SJCRH30 (cell line): Measurements from ENCODE around the gene TOMM40L. TPM values are rescaled to one million over a fixed set of nuclear protein-coding genes. Genes with fewer than 3 reads are reported as not detected.

Source experiments
- DNase-seq, 2 experiments: peaks; one replicate each; pipeline ENCODE4 v3.0.0-alpha.2; 2015 to 2020
- H3K27ac ChIP-seq: fragments of 250-450 bp; sonication (Bioruptor Pico); 2 replicates; pipeline ENCODE4 v1.5.1; 2020; ENCODE audit warnings: mild to moderate bottlenecking, moderate library complexity
- H3K27me3 ChIP-seq: fragments of 250-450 bp; sonication (Bioruptor Pico); 2 replicates; pipeline ENCODE4 v1.5.1; 2020; ENCODE audit warnings: mild to moderate bottlenecking, moderate library complexity
- H3K36me3 ChIP-seq: fragments of 250-450 bp; sonication (Bioruptor Pico); 2 replicates; pipeline ENCODE4 v1.5.1; 2020; ENCODE audit warnings: mild to moderate bottlenecking, moderate library complexity
- H3K4me1 ChIP-seq: fragments of 250-450 bp; sonication (Bioruptor Pico); 2 replicates; pipeline ENCODE4 v1.5.1; 2020; ENCODE audit warnings: mild to moderate bottlenecking, moderate library complexity
- H3K4me3 ChIP-seq: fragments of 250-450 bp; sonication (Bioruptor Pico); 2 replicates; pipeline ENCODE4 v1.5.1; 2020; ENCODE audit warnings: mild to moderate bottlenecking, moderate library complexity
- H3K9me3 ChIP-seq: fragments of 250-450 bp; sonication (Bioruptor Pico); replicated peaks from 2 replicates; pipeline ENCODE4 v1.5.1; 2020; ENCODE audit warnings: mild to moderate bottlenecking, moderate library complexity
- total RNA-seq: library from RNA; depleted of rRNA; stranded (reverse); fragments of >200 nt; shearing (Covaris generic); gene quantifications from 2 replicates; pipeline ENCODE4 v1.2.3, GENCODE V29; 2014

The TOMM40L gene
- total RNA-seq, 1 experiment from 2014 or later, result 8.9 TPM

GRCh38 chr1:161192476-161193465 is 33.1 kb upstream of the TOMM40L start:
- Histone ChIP-seq H3K36me3 (peaks cover 41% of the 10 kb centered on the region), H3K4me3 (no peak overlapping the region), H3K27me3 (no peaks in the 10 kb centered on the region), H3K4me1 (peaks cover 5% of the 10 kb centered on the region; the same call in 1 of the 2 replicates), H3K27ac (no peak overlapping the region), H3K9me3 (no peaks in the 10 kb centered on the region)
- DNase-seq, result peak; percentile 52 to 80

- DNase-seq, result no peak
- no peak overlapping the region for H3K27ac ChIP-seq
- peaks cover 41% of the 10 kb centered on the region for H3K36me3 ChIP-seq
- H3K9me3 ChIP-seq, result no peaks in the 10 kb centered on the region
- H3K4me1 ChIP-seq, result peaks cover 5% of the 10 kb centered on the region; the same call in 1 of the 2 replicates
- H3K4me3 ChIP-seq, result no peak overlapping the region
- H3K27me3 ChIP-seq, result no peaks in the 10 kb centered on the region
These were observed 32.2 kb upstream of the TOMM40L start for GRCh38 chr1:161193561-161194235.

GRCh38 chr1:161195171-161195570 is 30.7 kb upstream of the TOMM40L start:
- DNase-seq, result no peak
- no peak overlapping the region for H3K27ac ChIP-seq
- H3K36me3 ChIP-seq, result peaks cover 35% of the 10 kb centered on the region
- H3K9me3 ChIP-seq, result no peaks in the 10 kb centered on the region
- H3K4me1 ChIP-seq, result peaks cover 15% of the 10 kb centered on the region
- no peaks in the 10 kb centered on the region for H3K27me3 ChIP-seq
- no peak overlapping the region for H3K4me3 ChIP-seq

GRCh38 chr1:161196111-161196510 is 29.7 kb upstream of the TOMM40L start:
- DNase-seq, result no peak
- Histone ChIP-seq H3K27ac (no peak overlapping the region; the same call in 1 of the 2 replicates), H3K4me1 (peaks cover 24% of the 10 kb centered on the region), H3K27me3 (no peaks in the 10 kb centered on the region), H3K4me3 (no peak overlapping the region), H3K9me3 (no peaks in the 10 kb centered on the region), H3K36me3 (peaks cover 32% of the 10 kb centered on the region)

- Histone ChIP-seq H3K27ac (peak overlapping the region; percentile 93), H3K27me3 (no peaks in the 10 kb centered on the region), H3K9me3 (no peaks in the 10 kb centered on the region), H3K4me1 (peaks cover 26% of the 10 kb centered on the region), H3K36me3 (peaks cover 25% of the 10 kb centered on the region), H3K4me3 (peak overlapping the region; percentile 57)
- DNase-seq, result peak; percentile 73 to 78
These were observed 29.1 kb upstream of the TOMM40L start for GRCh38 chr1:161196521-161197451.

GRCh38 chr1:161197560-161198193 is 28.2 kb upstream of the TOMM40L start:
- peak overlapping the region; percentile 57 for H3K4me3 ChIP-seq
- peaks cover 26% of the 10 kb centered on the region for H3K4me1 ChIP-seq
- peaks cover 16% of the 10 kb centered on the region for H3K36me3 ChIP-seq
- no peaks in the 10 kb centered on the region for H3K27me3 ChIP-seq
- H3K27ac ChIP-seq, result peak overlapping the region; percentile 93
- no peaks in the 10 kb centered on the region for H3K9me3 ChIP-seq
- no peak for DNase-seq

GRCh38 chr1:161198194-161198896 is 27.5 kb upstream of the TOMM40L start:
- Histone ChIP-seq H3K27ac (peak overlapping the region; percentile 93), H3K4me1 (peaks cover 26% of the 10 kb centered on the region), H3K36me3 (peaks cover 10% of the 10 kb centered on the region), H3K9me3 (no peaks in the 10 kb centered on the region), H3K4me3 (peak overlapping the region; percentile 57), H3K27me3 (no peaks in the 10 kb centered on the region)
- DNase-seq, result peak; percentile 76 to 85

- no peaks in the 10 kb centered on the region for H3K27me3 ChIP-seq
- H3K4me1 ChIP-seq, result peaks cover 26% of the 10 kb centered on the region
- H3K36me3 ChIP-seq, result peaks cover 8% of the 10 kb centered on the region
- peak; percentile 97 to 98 for DNase-seq
- peak within 1 kb of the TSS; percentile 57 for H3K4me3 ChIP-seq
- H3K9me3 ChIP-seq, result no peaks in the 10 kb centered on the region
- peak within 1 kb of the TSS; percentile 93 for H3K27ac ChIP-seq
These were observed 26.9 kb upstream of the TOMM40L start, which contains the start of gene ADAMTS4 for GRCh38 chr1:161198897-161199431. TSS of gene ADAMTS4 (minus strand) at chr1:161199054. CDS start at chr1:161198627, 427 bp downstream.

- H3K9me3 ChIP-seq, result no peaks in the 10 kb centered on the region
- peaks cover 5% of the 10 kb centered on the region; the same call in 1 of the 2 replicates for H3K36me3 ChIP-seq
- peak overlapping the region; percentile 25 for H3K4me3 ChIP-seq
- H3K27me3 ChIP-seq, result no peaks in the 10 kb centered on the region
- peak overlapping the region; percentile 93 for H3K27ac ChIP-seq
- H3K4me1 ChIP-seq, result peaks cover 26% of the 10 kb centered on the region
- peak in 1 of 2 experiments; percentile 24 for DNase-seq
These were observed 26.2 kb upstream of the TOMM40L start for GRCh38 chr1:161199506-161200139.

- Histone ChIP-seq H3K4me1 (peaks cover 26% of the 10 kb centered on the region), H3K36me3 (peaks cover under 1% of the 10 kb centered on the region; the same call in 1 of the 2 replicates), H3K4me3 (no peak overlapping the region), H3K9me3 (no peaks in the 10 kb centered on the region), H3K27ac (peak overlapping the region; percentile 93), H3K27me3 (no peaks in the 10 kb centered on the region)
- DNase-seq, result no peak
These were observed 25.4 kb upstream of the TOMM40L start for GRCh38 chr1:161200421-161200991.

GRCh38 chr1:161200992-161201835 is 24.6 kb upstream of the TOMM40L start:
- no peaks in the 10 kb centered on the region for H3K27me3 ChIP-seq
- H3K4me1 ChIP-seq, result peaks cover 25% of the 10 kb centered on the region
- no peaks in the 10 kb centered on the region for H3K9me3 ChIP-seq
- DNase-seq, result peak; percentile 40 to 48
- peak overlapping the region; percentile 93 for H3K27ac ChIP-seq
- H3K36me3 ChIP-seq, result no peaks in the 10 kb centered on the region
- H3K4me3 ChIP-seq, result peak overlapping the region; percentile 72
